Large intestine (tissue), 3 donors: ENCODE results near the gene TSPAN14. TPM values are rescaled to one million over a fixed set of nuclear protein-coding genes. Genes with fewer than 3 reads are reported as not detected.
"Not testable (repeated sequence)": the region's sequence is repeated elsewhere in the genome, so short reads cannot be mapped to it uniquely, and the experiment has no call there.

Experiments
- DNase-seq, 2 donors: peaks; one replicate each; pipeline versions ENCODE4 v3.0.0 to v3.0.0-alpha.2; 2013
- H3K27ac ChIP-seq: one replicate; pipeline ENCODE4 v1.5.1; 2013; ENCODE audit warnings: low read length
- H3K27me3 ChIP-seq: 2 replicates; pipeline ENCODE4 v1.6.1; 2013; ENCODE audit warnings: low read length; ENCODE audit not compliant: control insufficient read depth, insufficient read depth
- H3K36me3 ChIP-seq: 2 replicates; pipeline ENCODE4 v1.6.1; 2013; ENCODE audit warnings: low read length; ENCODE audit not compliant: control insufficient read depth, insufficient read depth
- H3K4me1 ChIP-seq: one replicate; pipeline ENCODE4 v1.6.1; 2013; ENCODE audit warnings: low read length; ENCODE audit not compliant: control insufficient read depth, insufficient read depth
- H3K4me3 ChIP-seq: one replicate; pipeline ENCODE4 v1.5.1; 2013; ENCODE audit warnings: low read length
- H3K9me3 ChIP-seq: one replicate; pipeline ENCODE4 v1.6.1; 2013; ENCODE audit warnings: mild to moderate bottlenecking, low read depth, low read length, moderate library complexity; ENCODE audit not compliant: control insufficient read depth
- WGBS: methylation state at CpG from one replicate; pipeline ENCODE4 v1.1.5; 2013; ENCODE audit warnings: low lambda C conversion rate; ENCODE audit not compliant: insufficient coverage; 5-methylcytosine and 5-hydroxymethylcytosine counted together
- polyA plus RNA-seq: library from polyadenylated mRNA; unstranded; fragments of 120-200 nt; gene quantifications from one replicate; pipeline ENCODE4 v1.2.1, GENCODE V29; 2013

Gene TSPAN14
- polyA plus RNA-seq, 1 donor: 64.7 TPM

DNA sequence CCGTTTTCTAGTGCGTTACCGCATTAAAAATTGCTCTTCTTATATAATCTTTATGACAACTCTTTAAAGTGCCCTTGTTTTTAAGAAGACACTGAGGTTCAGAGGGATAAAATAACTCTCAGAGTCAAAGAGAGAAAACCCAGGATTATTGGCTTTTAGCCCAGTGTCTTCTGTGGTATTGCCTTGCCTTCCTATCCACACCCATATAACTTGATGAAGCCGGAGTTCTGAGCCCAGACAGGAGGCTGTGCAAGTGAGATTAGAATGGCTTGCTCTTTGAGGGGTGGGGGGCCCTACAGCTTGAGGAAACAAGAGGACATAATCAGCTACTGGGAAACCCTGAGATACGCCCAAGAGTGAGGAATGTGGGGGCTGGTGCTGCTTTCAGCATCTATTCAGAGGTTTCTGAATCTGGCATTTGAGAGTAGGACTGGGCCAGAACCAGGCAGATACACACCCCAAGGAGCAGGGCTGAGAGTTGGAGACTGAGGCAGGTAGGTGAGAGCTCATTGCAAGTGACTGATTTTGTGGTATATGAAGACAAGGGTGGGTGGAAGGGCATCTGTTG, 43.4 kb upstream of the TSPAN14 start:
- Histone ChIP-seq H3K27ac (peak overlapping the region; percentile 57), H3K4me3 (no peak overlapping the region), H3K27me3 (no peaks in the 10 kb centered on the region), H3K36me3 (no peaks in the 10 kb centered on the region), H3K4me1 (peaks cover 70% of the 10 kb centered on the region), H3K9me3 (no peaks in the 10 kb centered on the region)
- WGBS: no CpG with 5 or more reads among the region's 5 CpGs
- DNase-seq: no peak

GRCh38 chr10:80411267-80411668, 42.8 kb upstream of the TSPAN14 start:
- H3K4me1 ChIP-seq: peaks cover 71% of the 10 kb centered on the region
- H3K4me3 ChIP-seq: no peak overlapping the region
- H3K27me3 ChIP-seq: no peaks in the 10 kb centered on the region
- H3K27ac ChIP-seq: peak overlapping the region; percentile 57
- no CpG with 5 or more reads among the region's 2 CpGs for WGBS
- H3K9me3 ChIP-seq: no peaks in the 10 kb centered on the region
- H3K36me3 ChIP-seq: no peaks in the 10 kb centered on the region
- peak in 1 of 2 donors; percentile 30 for DNase-seq

- peak overlapping the region; percentile 57 for H3K27ac ChIP-seq
- no peak overlapping the region for H3K4me3 ChIP-seq
- H3K36me3 ChIP-seq: no peaks in the 10 kb centered on the region
- H3K9me3 ChIP-seq: no peaks in the 10 kb centered on the region
- no CpG with 5 or more reads among the region's 1 CpG for WGBS
- H3K4me1 ChIP-seq: peaks cover 72% of the 10 kb centered on the region
- no peak for DNase-seq
- H3K27me3 ChIP-seq: no peaks in the 10 kb centered on the region
Observed at GRCh38 chr10:80411681-80412220, 42.4 kb upstream of the TSPAN14 start.

DNA sequence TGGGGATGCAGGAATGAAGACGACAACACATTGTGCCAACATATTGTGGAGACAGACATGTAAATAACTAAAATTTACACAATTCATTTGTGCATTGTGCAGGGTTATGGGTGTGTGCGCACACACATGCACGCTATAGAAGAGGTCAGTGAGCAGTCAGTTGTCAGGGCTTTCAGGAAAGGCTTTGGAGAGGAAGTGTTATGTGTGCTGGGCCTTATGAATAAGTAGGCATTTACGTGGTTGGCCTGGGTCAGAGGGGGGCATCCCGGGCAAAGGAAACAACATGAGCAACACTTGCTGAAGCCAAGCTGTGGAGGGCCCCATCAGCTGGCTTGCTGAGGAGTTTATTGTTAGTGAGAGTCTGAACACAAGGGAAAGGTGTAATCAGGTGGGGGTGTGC, 41.6 kb upstream of the TSPAN14 start:
- peak in 1 of 2 donors; percentile 44 for DNase-seq
- Histone ChIP-seq H3K36me3 (no peaks in the 10 kb centered on the region), H3K27me3 (no peaks in the 10 kb centered on the region), H3K4me1 (peaks cover 72% of the 10 kb centered on the region), H3K4me3 (no peak overlapping the region), H3K27ac (no peak overlapping the region), H3K9me3 (no peaks in the 10 kb centered on the region)
- WGBS: 100% methylated on average over 1 of the region's 5 CpGs

GRCh38 chr10:80413271-80413996, 40.7 kb upstream of the TSPAN14 start:
- H3K9me3 ChIP-seq: no peaks in the 10 kb centered on the region
- H3K4me1 ChIP-seq: peaks cover 72% of the 10 kb centered on the region
- H3K27ac ChIP-seq: peak overlapping the region; percentile 78
- no peaks in the 10 kb centered on the region for H3K27me3 ChIP-seq
- no CpG with 5 or more reads among the region's 12 CpGs for WGBS
- no peaks in the 10 kb centered on the region for H3K36me3 ChIP-seq
- peak in 1 of 2 donors; percentile 48 for DNase-seq
- H3K4me3 ChIP-seq: no peak overlapping the region

DNA sequence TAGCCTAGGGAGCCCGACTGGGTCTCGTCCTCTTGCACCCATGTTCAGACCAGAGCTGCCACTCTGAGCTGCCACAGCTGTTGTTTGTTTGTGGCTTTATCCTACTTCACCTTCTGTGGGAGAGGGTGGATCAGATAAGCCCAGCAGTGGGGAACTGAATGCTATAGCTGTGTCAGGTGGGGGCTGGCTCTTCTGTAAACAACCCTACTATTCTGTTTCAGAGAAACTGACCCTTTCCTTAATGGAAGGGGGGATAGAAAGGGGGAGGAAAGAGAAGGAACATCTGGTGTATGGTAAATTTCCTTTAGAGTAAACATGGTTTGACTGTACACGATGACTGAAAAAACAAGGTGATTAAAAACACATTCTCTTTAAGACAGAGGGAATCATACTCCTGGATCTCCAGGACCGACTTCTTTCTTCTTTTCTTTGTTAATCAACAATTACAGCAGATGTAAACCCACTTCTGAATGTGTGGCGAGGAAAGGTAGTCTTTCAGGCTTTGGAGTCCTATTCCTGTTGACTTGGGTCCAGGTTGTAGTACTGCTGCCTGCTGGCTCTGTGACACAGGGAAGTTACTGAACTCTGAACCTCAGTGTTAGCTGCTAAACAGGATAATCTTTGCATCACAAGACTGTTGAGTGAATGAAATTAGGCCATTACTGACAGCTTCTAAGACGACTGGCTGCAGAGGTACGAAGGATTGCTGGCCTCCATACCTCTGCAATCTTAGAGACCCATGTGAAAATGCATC, 39.8 kb upstream of the TSPAN14 start:
- peak; percentile 86 to 92 for DNase-seq
- Histone ChIP-seq H3K27ac (peak overlapping the region; percentile 78), H3K4me1 (peaks cover 72% of the 10 kb centered on the region), H3K27me3 (no peaks in the 10 kb centered on the region), H3K4me3 (no peak overlapping the region), H3K9me3 (no peaks in the 10 kb centered on the region), H3K36me3 (no peaks in the 10 kb centered on the region)
- 16% methylated on average over 2 of the region's 7 CpGs for WGBS

DNA sequence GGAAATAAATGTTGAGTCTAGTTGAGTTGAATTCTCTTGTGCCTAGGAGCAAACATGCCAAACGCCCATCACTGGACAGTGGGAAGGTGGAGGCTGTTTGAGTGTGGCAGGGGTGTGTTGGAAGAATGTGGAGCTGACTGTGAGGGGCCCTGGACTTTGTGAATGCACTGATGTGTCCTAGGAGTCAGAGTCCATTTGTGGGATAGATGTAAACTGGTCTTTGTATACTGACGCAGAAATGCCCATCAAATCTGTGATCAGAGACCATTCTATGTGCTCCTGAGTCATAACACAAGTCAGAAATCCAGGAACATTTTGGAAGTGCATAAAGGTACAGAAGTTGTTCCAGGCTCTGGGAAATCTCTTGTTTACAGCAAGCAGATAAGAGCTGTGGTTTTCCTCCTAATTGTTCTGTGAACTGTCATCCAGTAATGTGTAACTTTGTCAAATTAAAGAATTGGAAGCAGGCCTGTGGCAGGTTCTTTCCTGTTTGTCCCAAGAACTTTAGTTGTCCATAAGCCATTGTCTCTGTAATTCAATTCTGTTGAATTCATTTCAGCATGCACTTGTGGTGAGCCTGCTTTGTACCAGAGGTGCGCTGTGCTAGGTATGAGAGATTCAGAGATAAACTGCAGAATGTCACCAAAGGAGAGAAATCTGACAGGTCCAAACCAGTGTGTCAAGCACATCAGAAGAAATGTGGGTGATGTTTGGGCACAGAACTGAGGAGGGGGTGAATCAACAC, 38.2 kb upstream of the TSPAN14 start:
- H3K27ac ChIP-seq: peak overlapping the region; percentile 78

GRCh38 chr10:80416479-80417098, 37.5 kb upstream of the TSPAN14 start:
- Histone ChIP-seq H3K9me3 (no peaks in the 10 kb centered on the region), H3K27me3 (no peaks in the 10 kb centered on the region), H3K36me3 (peaks cover 8% of the 10 kb centered on the region), H3K27ac (peak overlapping the region; percentile 78), H3K4me3 (no peak overlapping the region), H3K4me1 (peaks cover 54% of the 10 kb centered on the region)
- WGBS: no CpG with 5 or more reads among the region's 15 CpGs
- DNase-seq: peak in 1 of 2 donors; percentile 41

More for the DNA sequence above, 38.2 kb upstream of the TSPAN14 start:
- Histone ChIP-seq H3K27me3 (no peaks in the 10 kb centered on the region), H3K4me1 (peaks cover 57% of the 10 kb centered on the region), H3K4me3 (no peak overlapping the region), H3K36me3 (peaks cover 4% of the 10 kb centered on the region), H3K9me3 (no peaks in the 10 kb centered on the region)
- no CpG with 5 or more reads among the region's 3 CpGs for WGBS
- peak in 1 of 2 donors; percentile 70 for DNase-seq

DNA sequence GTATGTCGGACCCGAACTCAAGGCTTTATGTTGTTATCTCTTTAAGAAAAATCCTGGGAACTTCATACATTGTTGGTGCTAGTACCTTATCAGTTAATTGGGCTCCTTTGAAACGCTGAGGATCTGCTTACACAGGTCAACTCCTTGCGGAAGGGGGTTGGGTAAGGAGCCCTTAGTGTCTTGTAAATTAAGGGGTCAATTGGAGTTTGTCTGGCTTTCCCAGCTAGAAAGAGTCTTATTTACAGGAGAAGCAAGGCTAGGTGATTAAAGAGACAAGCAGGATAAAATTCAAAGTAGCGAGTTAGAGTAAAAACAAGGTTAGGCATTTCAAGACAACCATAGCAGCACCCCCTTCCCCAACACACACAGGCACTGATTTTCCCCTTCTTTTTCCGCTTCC, 36.9 kb upstream of the TSPAN14 start:
- H3K4me1 ChIP-seq: peaks cover 55% of the 10 kb centered on the region
- H3K9me3 ChIP-seq, H3K36me3 ChIP-seq, DNase-seq, H3K27me3 ChIP-seq, H3K27ac ChIP-seq, H3K4me3 ChIP-seq: not testable (repeated sequence)
- WGBS: 83% methylated on average over 2 of the region's 6 CpGs
